Adrenal gland (tissue), 12 donors: ENCODE measurements around the gene KIR3DL3. TPM values are rescaled to one million over a fixed set of nuclear protein-coding genes. Genes with fewer than 3 reads are reported as not detected.
"Not testable (repeated sequence)": the region's sequence is repeated elsewhere in the genome, so short reads cannot be mapped to it uniquely, and the experiment has no call there.

Experiments
- DNase-seq, 7 donors: peaks; one replicate each; pipeline ENCODE4 v3.0.0-alpha.2; 2019 to 2020
- H3K27ac ChIP-seq, 5 donors: fragments of 200-600 bp; sonication (generic) in 4 of 5; 1 replicate in 3 of 5; 2 replicates in 2 of 5; pipeline versions ENCODE4 v1.5.1 to v1.8.0; 2016 to 2020; ENCODE audit warnings: mild to moderate bottlenecking in 1 of 5
- H3K27me3 ChIP-seq: fragments of 200-600 bp; 2 replicates; pipeline ENCODE4 v1.8.0; 2021
- H3K36me3 ChIP-seq, 2 donors: fragments of 200-600 bp; replicated peaks in 1 of 2; 1 replicate in 1 of 2; 2 replicates in 1 of 2; pipeline versions ENCODE4 v1.5.1 to v1.8.0; 2018 to 2022
- H3K4me1 ChIP-seq, 2 donors: fragments of 200-600 bp; replicated peaks in 1 of 2; 1 replicate in 1 of 2; 2 replicates in 1 of 2; pipeline versions ENCODE4 v1.5.1 to v1.8.0; 2018 to 2021
- H3K4me3 ChIP-seq, 4 donors: fragments of 200-600 bp; sonication (generic) in 3 of 4; one replicate each; pipeline ENCODE4 v1.5.1; 2016 to 2018
- H3K9me3 ChIP-seq, 3 donors: fragments of 200-600 bp; sonication (generic) in 1 of 3; replicated peaks in 1 of 3; 1 replicate in 2 of 3; 2 replicates in 1 of 3; pipeline versions ENCODE4 v1.5.1 to v1.8.0; 2016 to 2021
- POLR2A ChIP-seq, 2 donors: fragments of 450-650 bp; IDR thresholded peaks; one replicate each; pipeline ENCODE4 v1.6.1; 2017; ENCODE audit warnings: antibody characterized with exemption in 2 of 2, mild to moderate bottlenecking in 2 of 2, moderate library complexity in 1 of 2
- WGBS, 4 donors: extraction: QIAGEN DNeasy Blood & Tissue Kit in 2 of 4; methylation state at CpG; one replicate each; pipeline versions ENCODE4 v1.1.5 to v1.1.7; 2013 to 2017; 5-methylcytosine and 5-hydroxymethylcytosine counted together
- intact Hi-C, 2 donors: fragments of 100-400 bp; cut with DNase I; formaldehyde crosslinking; loops; one replicate each; pipeline versions ENCODE4 v1.14.1 to v1.15.0; 2022 to 2023
- polyA plus RNA-seq, 3 donors: library from polyadenylated mRNA; stranded (reverse); fragments of 200-250 nt in 2 of 3; fragments of 350-450 nt in 1 of 3; fragmentation: Illumina TruSeq in 1 of 3; extraction: RNeasy Lipid Tissue Mini Kit (QIAGEN cat#74804) in 1 of 3; gene quantifications; one replicate each; pipeline ENCODE4 v1.2.3, GENCODE V29; 2013 to 2014
- total RNA-seq, 9 donors: library from RNA; depleted of rRNA in 4 of 9; stranded (reverse); fragments of >200 nt in 4 of 9; fragments of 120-200 nt in 1 of 9; fragmentation: NEBNext Ultra II Directional in 1 of 9; extraction: Animal tissue kit (Norgen Biotek cat#: 25700) in 1 of 9; gene quantifications; one replicate each; pipeline versions ENCODE4 v1.1.0 to v1.2.4, GENCODE V29; 2013 to 2023
- TF ChIP-seq, protein P1 (sequence below), 6 experiments: fragments of 450-650 bp in 4 of 6; fragments of 200-600 bp in 2 of 6; sonication (generic) in 1 of 6; IDR thresholded peaks; 1 replicate in 5 of 6; 2 replicates in 1 of 6; pipeline versions ENCODE4 v1.5.1 to v1.8.0; 2016 to 2021; ENCODE audit warnings: antibody characterized with exemption in 6 of 6, mild to moderate bottlenecking in 2 of 6, moderate library complexity in 1 of 6
- donor health status: healthy with polysubstance abuse.
- donor health status: Bipolar disorder and iron deficiency.
- donor health status: DM: yes; HTN: yes; CAD: no.
- donor health status: DM: no; HTN: no; CAD: no.
- donor health status: DM: no; HTN: no; CAD: no.
- donor health status: DM: yes; HTN: yes; CAD: no.

Gene KIR3DL3
- total and polyA plus RNA-seq, 12 donors = not detected

DNA sequence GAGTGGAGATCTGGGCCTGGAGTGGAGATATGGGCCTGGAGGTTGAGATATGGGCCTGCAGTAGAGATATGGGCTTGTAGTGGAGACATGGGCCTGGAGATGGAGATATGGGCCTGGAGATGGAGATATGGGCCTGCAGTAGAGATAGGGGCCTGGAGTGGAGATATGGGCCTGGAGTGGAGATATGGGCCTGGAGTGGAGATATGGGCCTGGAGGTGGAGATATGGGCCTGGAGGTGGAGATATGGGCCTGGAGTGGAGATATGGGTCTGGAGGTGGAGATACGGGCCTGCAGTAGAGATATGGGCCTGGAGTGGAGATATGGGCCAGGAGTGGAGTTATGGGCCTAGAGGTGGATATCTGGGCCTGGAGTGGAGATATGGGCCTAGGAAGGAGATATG, 14.5 kb downstream of the KIR3DL3 start:
- DNase-seq = no peak
- Histone ChIP-seq H3K4me1 (no peaks in the 10 kb centered on the region), H3K36me3 (no peaks in the 10 kb centered on the region), H3K27ac (no peak overlapping the region), H3K27me3 (no peaks in the 10 kb centered on the region), H3K9me3 (no peaks in the 10 kb centered on the region), H3K4me3 (no peak overlapping the region)
- TF ChIP-seq, protein P1, sequence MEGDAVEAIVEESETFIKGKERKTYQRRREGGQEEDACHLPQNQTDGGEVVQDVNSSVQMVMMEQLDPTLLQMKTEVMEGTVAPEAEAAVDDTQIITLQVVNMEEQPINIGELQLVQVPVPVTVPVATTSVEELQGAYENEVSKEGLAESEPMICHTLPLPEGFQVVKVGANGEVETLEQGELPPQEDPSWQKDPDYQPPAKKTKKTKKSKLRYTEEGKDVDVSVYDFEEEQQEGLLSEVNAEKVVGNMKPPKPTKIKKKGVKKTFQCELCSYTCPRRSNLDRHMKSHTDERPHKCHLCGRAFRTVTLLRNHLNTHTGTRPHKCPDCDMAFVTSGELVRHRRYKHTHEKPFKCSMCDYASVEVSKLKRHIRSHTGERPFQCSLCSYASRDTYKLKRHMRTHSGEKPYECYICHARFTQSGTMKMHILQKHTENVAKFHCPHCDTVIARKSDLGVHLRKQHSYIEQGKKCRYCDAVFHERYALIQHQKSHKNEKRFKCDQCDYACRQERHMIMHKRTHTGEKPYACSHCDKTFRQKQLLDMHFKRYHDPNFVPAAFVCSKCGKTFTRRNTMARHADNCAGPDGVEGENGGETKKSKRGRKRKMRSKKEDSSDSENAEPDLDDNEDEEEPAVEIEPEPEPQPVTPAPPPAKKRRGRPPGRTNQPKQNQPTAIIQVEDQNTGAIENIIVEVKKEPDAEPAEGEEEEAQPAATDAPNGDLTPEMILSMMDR (IDR thresholded peaks at IDR 0.05) = no peak
- TF ChIP-seq POLR2A (IDR thresholded peaks at IDR 0.05) = no peak
- intact Hi-C loops = loop anchor here in 1 of 2 donors (5.0 kb wide), 1 partner anchor 109 kb away; no protein-coding TSS in a partner anchor
- WGBS, 4 donors = 64 to 83% (median 77%) methylated on average over 1 of the region's 1 CpG

- no peak for DNase-seq
- Histone ChIP-seq H3K36me3 (no peaks in the 10 kb centered on the region), H3K4me1 (no peaks in the 10 kb centered on the region), H3K4me3 (no peak overlapping the region), H3K27me3 (no peaks in the 10 kb centered on the region), H3K9me3 (no peaks in the 10 kb centered on the region), H3K27ac (no peak overlapping the region)
- WGBS, 4 donors = 77 to 90% (median 80%) methylated on average over 13 of the region's 13 CpGs
- TF ChIP-seq POLR2A (IDR thresholded peaks at IDR 0.05) = no peak
- TF ChIP-seq, protein P1 (IDR thresholded peaks at IDR 0.05) = no peak
- intact Hi-C loops = loop anchor here in 1 of 2 donors (5.0 kb wide), 1 partner anchor 107 kb away; no protein-coding TSS in a partner anchor
Measured at GRCh38 chr19:54739587-54740497, 15.6 kb downstream of the KIR3DL3 start.

DNA sequence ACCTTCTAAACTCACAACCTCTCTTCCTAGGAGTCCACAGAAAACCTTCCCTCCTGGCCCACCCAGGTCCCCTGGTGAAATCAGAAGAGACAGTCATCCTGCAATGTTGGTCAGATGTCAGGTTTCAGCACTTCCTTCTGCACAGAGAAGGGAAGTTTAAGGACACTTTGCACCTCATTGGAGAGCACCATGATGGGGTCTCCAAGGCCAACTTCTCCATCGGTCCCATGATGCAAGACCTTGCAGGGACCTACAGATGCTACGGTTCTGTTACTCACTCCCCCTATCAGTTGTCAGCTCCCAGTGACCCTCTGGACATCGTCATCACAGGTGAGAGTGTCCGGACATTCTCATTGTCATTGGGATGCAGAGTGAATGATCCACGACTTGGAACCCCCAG, 17.7 kb downstream of the KIR3DL3 start:
- H3K27me3 ChIP-seq, H3K27ac ChIP-seq, H3K36me3 ChIP-seq, DNase-seq, H3K4me1 ChIP-seq, H3K4me3 ChIP-seq, H3K9me3 ChIP-seq, intact Hi-C loops: not testable (repeated sequence)
- 41 to 78% (median 69%) methylated on average over 5 of the region's 5 CpGs for WGBS, 4 donors

GRCh38 chr19:54744080-54744479, 19.8 kb downstream of the KIR3DL3 start:
- H3K4me1 ChIP-seq, H3K9me3 ChIP-seq, DNase-seq, intact Hi-C loops, H3K36me3 ChIP-seq, H3K4me3 ChIP-seq, H3K27ac ChIP-seq, H3K27me3 ChIP-seq: not testable (repeated sequence)
- WGBS, 4 donors = 69 to 85% (median 81%) methylated on average over 5 of the region's 5 CpGs

GRCh38 chr19:54747614-54748322, 23.5 kb downstream of the KIR3DL3 start:
- WGBS, 4 donors = 44 to 58% (median 49%) methylated on average over 6 to 9 of the region's 9 CpGs
- H3K4me1 ChIP-seq, H3K27ac ChIP-seq, H3K27me3 ChIP-seq, H3K4me3 ChIP-seq, intact Hi-C loops, H3K36me3 ChIP-seq, H3K9me3 ChIP-seq: not testable (repeated sequence)
- DNase-seq = peak in 5 of 7 donors; percentile 20 to 52 (median 33)

- H3K27ac ChIP-seq, DNase-seq, H3K27me3 ChIP-seq, H3K4me1 ChIP-seq, H3K4me3 ChIP-seq, H3K9me3 ChIP-seq, intact Hi-C loops, H3K36me3 ChIP-seq: not testable (repeated sequence)
- 33 to 61% (median 51%) methylated on average over 6 of the region's 6 CpGs for WGBS, 4 donors
Measured at GRCh38 chr19:54750276-54750675, 26.0 kb downstream of the KIR3DL3 start.

GRCh38 chr19:54756204-54757110, 32.2 kb downstream of the KIR3DL3 start:
- H3K36me3 ChIP-seq, H3K27me3 ChIP-seq, H3K4me3 ChIP-seq, H3K4me1 ChIP-seq, DNase-seq, H3K27ac ChIP-seq, intact Hi-C loops, H3K9me3 ChIP-seq: not testable (repeated sequence)
- 63 to 96% (median 78%) methylated on average over 2 to 11 of the region's 12 CpGs for WGBS, 4 donors

DNA sequence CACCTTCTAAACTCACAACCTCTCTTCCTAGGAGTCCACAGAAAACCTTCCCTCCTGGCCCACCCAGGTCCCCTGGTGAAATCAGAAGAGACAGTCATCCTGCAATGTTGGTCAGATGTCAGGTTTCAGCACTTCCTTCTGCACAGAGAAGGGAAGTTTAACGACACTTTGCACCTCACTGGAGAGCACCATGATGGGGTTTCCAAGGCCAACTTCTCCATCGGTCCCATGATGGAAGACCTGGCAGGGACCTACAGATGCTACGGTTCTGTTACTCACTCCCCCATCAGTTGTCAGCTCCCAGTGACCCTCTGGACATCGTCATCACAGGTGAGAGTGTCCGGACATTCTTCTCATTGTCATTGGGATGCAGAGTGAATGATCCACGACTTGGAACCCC, 34.3 kb downstream of the KIR3DL3 start:
- H3K27ac ChIP-seq, DNase-seq, intact Hi-C loops, H3K27me3 ChIP-seq, H3K36me3 ChIP-seq, H3K4me3 ChIP-seq, H3K4me1 ChIP-seq, H3K9me3 ChIP-seq: not testable (repeated sequence)
- 40 to 69% (median 64%) methylated on average over 1 to 6 of the region's 6 CpGs for WGBS, 4 donors
